GM18868 (cell line): ENCODE data around the gene TIMP1.

ENCODE experiments used
- ATAC-seq: cut with Tn5 transposase; IDR thresholded peaks from one replicate; pipeline ENCODE4 v1.9.1; 2021; ENCODE audit warnings: mild to moderate bottlenecking, moderate library complexity; ENCODE audit not compliant: unreplicated experiment

TIMP1 gene

GRCh38 chrX:47581731-47582647, at the start of gene TIMP1:
TIMP1 (plus strand) TSS chrX:47582436; CDS start chrX:47583416, 980 bp downstream.
- peak; percentile 94 for ATAC-seq

GRCh38 chrX:47539860-47540259, 42.4 kb upstream of the TIMP1 start:
- no peak for ATAC-seq

GRCh38 chrX:47540754-47541538, 41.3 kb upstream of the TIMP1 start:
- ATAC-seq = no peak

GRCh38 chrX:47543496-47543895, 38.7 kb upstream of the TIMP1 start:
- ATAC-seq = no peak

DNA sequence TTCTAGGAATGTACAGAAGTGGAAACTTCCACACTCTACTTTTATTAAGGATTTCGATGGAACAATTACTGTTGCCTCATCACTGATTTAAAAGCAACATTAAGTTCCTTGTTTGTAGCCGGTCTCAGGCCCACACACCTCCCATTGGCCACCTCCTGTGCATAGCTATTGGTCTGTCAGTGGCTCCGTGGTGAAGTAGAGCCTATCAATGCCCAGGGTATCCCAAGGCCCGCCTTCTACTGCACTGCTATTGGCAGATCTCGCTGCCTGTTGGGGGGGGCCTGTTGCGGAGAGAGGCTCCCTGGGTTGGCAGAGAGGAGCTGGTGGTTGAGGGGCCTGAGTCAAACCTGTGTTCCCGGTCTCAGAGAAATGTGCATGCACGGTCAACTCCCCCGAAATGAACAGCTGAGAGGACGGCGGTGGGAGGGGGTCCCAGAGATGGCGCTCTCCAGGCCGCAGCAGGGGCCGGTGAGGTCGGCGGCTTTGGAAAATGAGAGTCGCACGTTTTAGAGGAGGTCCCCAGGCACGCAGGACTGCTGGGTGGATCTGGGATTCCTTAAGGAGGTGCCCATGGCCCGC, 26.1 kb upstream of the TIMP1 start:
- ATAC-seq = peak; percentile 92

DNA sequence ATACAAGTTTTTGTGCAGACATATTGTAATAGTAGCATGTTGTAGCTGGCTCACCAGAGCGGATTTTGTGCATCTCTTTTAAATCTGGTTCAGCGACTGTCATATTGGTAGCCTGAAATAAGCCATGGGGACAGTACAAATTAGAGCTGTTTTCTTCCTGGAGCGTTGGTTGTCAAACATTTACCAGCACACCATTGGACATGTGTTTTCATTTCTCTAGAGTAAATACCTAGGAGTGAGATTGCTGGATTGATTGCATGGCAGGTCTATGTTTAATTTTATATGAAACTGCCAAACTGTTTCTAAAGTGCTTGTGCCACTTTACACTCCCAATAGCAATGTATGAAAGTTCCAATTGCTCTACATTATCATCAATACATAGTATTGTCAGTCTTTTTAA, 23.8 kb upstream of the TIMP1 start:
- no peak for ATAC-seq

- ATAC-seq = no peak
Observed at GRCh38 chrX:47560179-47560933, 21.9 kb upstream of the TIMP1 start.

DNA sequence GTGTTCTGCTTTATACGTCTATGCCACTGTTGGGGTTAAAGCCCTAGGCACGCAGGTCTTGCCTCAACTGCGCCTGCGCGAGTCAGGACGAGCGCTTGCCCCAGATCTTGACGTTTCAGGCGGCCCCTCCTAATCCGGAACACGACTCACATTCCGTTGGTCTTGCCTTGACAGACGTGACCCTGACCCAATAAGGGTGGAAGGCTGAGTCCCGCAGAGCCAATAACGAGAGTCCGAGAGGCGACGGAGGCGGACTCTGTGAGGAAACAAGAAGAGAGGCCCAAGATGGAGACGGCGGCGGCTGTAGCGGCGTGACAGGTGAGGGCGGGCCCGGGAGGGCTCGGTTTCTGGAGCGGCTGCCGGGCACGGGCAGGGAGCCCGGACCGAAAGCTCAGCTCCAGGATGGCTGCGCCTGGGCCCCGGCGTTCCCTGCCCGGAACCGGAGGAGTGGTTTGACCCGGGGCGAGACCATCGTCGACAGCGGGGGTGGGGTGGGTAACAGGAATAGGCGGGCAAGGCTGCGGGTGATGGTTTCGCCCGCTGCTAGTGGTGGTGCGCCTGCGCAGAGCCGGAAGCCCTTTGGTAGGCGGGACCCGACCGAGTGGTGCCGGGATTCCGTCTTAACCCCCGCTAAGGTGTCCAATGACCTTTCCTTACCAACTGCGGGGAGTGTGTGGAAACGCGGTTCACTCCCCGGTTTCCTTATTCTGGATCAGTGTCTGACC, 21.1 kb upstream of the TIMP1 start, which contains the start of gene ARAF:
ARAF (plus strand) TSS at position 272 of the 725 bp plus-strand sequence. CDS start 1,763 bp downstream, outside the sequence.
- peak; percentile 83 for ATAC-seq

DNA sequence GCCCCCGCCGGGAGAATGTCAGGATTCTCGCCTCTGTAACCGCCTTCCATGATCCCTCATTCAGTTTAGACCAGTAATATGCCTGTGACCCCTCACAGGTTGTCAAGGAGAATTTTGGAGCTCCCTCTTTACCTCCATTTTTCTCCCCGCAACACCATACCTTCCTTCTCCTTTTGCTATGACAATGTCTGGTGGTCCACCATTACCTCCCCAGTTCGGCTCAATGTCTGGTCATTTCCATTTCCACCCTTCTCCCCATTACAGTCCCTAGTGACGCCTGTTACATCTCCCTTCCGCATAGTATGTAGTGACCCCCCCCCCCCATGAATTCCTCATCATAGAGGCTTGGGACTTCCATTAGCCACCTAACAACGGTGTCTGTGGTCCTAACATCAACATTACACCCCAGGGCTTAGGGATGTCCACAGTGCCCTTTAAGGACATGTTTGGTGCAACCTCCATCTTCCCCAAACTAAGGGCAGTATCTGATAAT, 20.5 kb upstream of the TIMP1 start:
- ATAC-seq = no peak

DNA sequence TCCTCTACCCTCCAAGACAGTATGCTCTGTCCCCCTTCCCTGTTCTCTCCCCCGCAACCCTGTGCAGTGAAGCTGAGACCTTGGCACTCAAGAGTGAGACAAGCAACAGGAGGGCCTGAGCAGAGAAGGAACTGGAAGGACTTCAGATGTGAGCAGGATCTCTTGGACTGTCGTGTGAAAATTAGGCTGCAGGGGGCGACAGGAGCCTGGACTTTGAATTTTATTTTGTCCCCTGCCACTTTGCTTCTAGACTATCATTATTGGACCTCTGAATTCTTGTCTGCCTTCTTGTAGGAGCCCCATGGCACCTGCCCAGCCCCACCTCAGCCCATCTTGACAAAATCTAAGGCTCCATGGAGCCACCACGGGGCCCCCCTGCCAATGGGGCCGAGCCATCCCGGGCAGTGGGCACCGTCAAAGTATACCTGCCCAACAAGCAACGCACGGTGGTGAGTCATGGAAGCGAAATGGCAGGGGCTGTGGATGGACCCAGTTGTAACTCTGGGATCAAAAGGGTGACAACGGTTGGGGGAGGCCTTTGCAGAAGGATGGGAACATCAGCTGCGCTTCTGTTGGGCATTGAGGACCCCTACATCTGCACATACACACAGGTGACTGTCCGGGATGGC, 19.5 kb upstream of the TIMP1 start:
- ATAC-seq = no peak

DNA sequence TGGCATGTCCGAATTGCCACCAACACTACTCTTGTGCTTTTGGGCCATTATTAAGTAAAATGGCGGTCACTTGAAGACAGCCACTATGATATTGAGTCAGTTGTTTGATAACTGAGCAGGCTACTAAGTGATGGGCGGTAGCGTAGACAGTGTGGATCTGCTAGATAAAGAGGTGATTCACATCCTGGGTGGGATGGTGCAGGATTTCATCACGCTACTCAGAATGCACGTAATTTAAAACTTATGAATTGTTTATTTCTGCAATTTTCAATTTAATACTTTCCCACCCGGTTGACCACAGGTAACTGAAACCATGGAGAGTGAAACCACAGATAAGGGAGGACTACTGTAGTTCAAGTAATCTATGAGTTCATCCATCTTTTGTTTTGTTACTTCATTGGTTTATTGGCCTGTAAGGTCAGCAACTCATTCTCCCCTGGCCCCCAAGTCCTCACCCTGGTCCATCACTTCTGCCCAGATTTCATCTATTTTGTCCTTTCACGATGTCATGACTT, 18.4 kb upstream of the TIMP1 start:
- no peak for ATAC-seq

- ATAC-seq = no peak
Observed at GRCh38 chrX:47564438-47565085, 17.7 kb upstream of the TIMP1 start.

- no peak for ATAC-seq
Observed at GRCh38 chrX:47566841-47567240, 15.4 kb upstream of the TIMP1 start.

DNA sequence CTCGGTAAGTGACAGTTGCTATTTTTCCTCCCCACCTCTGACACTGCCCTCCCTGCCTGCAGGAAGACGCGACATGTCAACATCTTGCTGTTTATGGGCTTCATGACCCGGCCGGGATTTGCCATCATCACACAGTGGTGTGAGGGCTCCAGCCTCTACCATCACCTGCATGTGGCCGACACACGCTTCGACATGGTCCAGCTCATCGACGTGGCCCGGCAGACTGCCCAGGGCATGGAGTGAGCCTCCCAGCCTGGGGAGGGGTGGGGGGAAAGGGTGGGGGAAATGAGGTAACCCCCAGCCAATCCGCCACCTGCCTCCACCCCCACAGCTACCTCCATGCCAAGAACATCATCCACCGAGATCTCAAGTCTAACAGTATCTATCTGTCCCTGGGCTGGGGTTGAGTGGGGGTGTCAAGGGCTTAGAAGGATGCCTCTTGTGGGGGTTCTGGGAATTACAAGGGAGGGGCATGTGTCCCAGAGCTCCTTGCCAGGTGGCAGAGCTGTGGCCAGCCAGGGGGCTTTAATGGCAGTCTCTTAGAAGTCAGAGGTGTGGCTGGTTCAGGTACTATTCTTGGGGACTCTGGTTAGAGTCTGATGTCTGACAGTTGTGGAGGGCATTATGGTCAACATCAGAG, 13.5 kb upstream of the TIMP1 start:
- no peak for ATAC-seq

GRCh38 chrX:47570794-47571193, 11.4 kb upstream of the TIMP1 start:
- ATAC-seq = no peak

DNA sequence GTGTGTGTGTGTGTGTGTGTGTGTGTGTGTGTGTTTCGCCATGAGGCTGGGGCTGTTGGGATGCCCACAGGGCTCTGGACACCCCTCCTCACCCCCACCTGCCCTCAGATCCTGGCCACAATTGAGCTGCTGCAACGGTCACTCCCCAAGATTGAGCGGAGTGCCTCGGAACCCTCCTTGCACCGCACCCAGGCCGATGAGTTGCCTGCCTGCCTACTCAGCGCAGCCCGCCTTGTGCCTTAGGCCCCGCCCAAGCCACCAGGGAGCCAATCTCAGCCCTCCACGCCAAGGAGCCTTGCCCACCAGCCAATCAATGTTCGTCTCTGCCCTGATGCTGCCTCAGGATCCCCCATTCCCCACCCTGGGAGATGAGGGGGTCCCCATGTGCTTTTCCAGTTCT, 11.0 kb upstream of the TIMP1 start:
- no peak for ATAC-seq

DNA sequence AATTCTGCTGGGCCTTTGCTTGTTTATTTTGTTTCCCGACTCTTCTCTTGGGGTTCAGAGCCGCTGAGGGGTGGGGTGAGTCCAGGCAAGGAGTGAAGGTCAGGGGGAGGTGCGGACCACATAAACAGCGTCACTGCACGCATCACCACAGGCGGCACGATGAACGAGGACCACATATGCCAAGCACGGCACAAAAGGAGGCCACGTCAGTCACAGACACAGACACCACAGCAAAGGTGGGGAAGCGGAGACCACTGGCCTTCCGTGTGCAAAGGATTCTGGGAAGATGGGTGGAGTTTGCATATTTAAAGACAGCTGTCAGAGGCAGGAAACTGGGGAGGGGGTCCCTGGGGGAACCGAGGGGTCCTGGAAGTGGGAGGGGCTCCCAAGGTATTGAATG, 10.3 kb upstream of the TIMP1 start:
- no peak for ATAC-seq

DNA sequence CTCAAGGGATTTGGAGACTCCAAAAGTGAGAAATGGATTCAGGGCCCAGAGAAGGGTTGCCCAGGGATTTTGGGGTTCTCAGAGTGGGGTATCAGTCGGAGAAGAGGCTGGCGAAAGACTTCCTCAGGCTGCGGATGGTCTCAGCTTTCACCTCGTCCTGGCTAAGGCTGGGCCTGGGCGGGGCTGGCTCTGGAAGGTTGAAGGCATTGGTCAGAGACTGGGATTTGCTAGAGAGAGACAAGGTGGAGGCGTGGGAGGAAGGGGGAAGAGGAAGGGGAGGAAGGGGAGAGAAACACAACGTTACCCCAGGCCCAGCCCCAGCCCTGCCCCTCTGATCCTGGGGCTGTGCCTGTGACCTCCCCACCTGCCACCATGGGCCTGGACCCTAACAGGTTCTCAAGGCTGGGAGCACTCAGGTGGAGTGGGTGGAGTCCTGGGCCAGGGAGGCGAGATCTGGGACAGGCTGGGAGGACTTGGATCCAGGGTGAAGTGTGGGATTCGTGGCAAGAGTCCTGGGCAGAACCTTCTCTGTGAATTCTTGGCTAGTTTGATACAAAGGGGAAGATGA, 9.4 kb upstream of the TIMP1 start:
- no peak for ATAC-seq
